Ascending aorta (tissue), 2 donors: ENCODE measurements around the gene CTNNA2. TPM values are rescaled to one million over a fixed set of nuclear protein-coding genes. Genes with fewer than 3 reads are reported as not detected.

Experiments
- DNase-seq, 2 donors: peaks; one replicate each; pipeline ENCODE4 v3.0.0-alpha.2; 2019; ENCODE audit warnings: low spot score in 2 of 2
- H3K27ac ChIP-seq, 2 donors: fragments of 200-600 bp; sonication (generic); one replicate each; pipeline ENCODE4 v1.5.1; 2016 to 2017; ENCODE audit warnings: mild to moderate bottlenecking in 1 of 2
- H3K27me3 ChIP-seq: fragments of 200-600 bp; sonication (generic); one replicate; pipeline ENCODE4 v1.5.1; 2017
- H3K36me3 ChIP-seq, 2 donors: fragments of 200-600 bp; sonication (generic); one replicate each; pipeline ENCODE4 v1.5.1; 2016
- H3K4me1 ChIP-seq, 2 donors: fragments of 200-600 bp; sonication (generic); one replicate each; pipeline ENCODE4 v1.5.1; 2016 to 2017; ENCODE audit warnings: mild to moderate bottlenecking in 1 of 2
- H3K4me3 ChIP-seq, 2 donors: fragments of 200-600 bp; sonication (generic); one replicate each; pipeline ENCODE4 v1.5.1; 2016 to 2017; ENCODE audit warnings: mild to moderate bottlenecking in 1 of 2
- H3K9me3 ChIP-seq, 2 donors: fragments of 200-600 bp; sonication (generic); one replicate each; pipeline ENCODE4 v1.5.1; 2016
- intact Hi-C: fragments of 100-400 bp; cut with DNase I; formaldehyde crosslinking; loops from one replicate; pipeline ENCODE4 v1.15.1; 2023
- total RNA-seq: library from RNA; depleted of rRNA; stranded (reverse); fragments of >200 nt; gene quantifications from one replicate; pipeline ENCODE4 v1.1.0, GENCODE V29; 2016
- TF ChIP-seq, protein P1 (sequence below), 3 experiments: fragments of 200-600 bp in 2 of 3; fragments of 450-650 bp in 1 of 3; sonication (generic) in 2 of 3; IDR thresholded peaks; one replicate each; pipeline ENCODE4 v1.5.1; 2016 to 2019; ENCODE audit warnings: antibody characterized with exemption in 3 of 3, mild to moderate bottlenecking in 1 of 3, moderate library complexity in 1 of 3

The CTNNA2 gene
- total RNA-seq, 1 donor from 2014 or later, result not detected

DNA sequence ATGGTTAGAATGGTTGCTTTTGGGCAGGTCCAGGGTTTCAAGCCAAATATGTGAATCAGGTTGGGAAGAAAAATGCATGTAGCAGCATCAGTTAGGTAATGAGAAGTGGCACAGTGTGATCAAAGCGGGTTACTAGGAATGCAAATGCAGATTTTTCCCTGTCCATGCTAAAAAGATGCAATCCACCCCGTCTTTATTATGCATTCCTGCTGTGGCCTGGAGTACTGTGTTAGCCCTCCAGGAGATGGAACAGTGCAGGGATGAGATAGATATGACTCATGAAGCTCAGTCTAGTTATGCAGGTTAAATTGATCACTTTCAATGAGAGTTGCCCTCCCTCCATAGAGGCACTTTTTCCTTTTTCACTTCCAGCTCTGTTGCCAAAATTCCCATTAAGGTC, 283.8 kb downstream of the CTNNA2 start:
- DNase-seq, result no peak
- Histone ChIP-seq H3K4me1 (no peaks in the 10 kb centered on the region), H3K4me3 (no peak overlapping the region), H3K27me3 (no peaks in the 10 kb centered on the region), H3K36me3 (no peaks in the 10 kb centered on the region), H3K27ac (no peak overlapping the region), H3K9me3 (no peaks in the 10 kb centered on the region)
- intact Hi-C loops, result no loop called here
- TF ChIP-seq, protein P1, sequence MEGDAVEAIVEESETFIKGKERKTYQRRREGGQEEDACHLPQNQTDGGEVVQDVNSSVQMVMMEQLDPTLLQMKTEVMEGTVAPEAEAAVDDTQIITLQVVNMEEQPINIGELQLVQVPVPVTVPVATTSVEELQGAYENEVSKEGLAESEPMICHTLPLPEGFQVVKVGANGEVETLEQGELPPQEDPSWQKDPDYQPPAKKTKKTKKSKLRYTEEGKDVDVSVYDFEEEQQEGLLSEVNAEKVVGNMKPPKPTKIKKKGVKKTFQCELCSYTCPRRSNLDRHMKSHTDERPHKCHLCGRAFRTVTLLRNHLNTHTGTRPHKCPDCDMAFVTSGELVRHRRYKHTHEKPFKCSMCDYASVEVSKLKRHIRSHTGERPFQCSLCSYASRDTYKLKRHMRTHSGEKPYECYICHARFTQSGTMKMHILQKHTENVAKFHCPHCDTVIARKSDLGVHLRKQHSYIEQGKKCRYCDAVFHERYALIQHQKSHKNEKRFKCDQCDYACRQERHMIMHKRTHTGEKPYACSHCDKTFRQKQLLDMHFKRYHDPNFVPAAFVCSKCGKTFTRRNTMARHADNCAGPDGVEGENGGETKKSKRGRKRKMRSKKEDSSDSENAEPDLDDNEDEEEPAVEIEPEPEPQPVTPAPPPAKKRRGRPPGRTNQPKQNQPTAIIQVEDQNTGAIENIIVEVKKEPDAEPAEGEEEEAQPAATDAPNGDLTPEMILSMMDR (IDR thresholded peaks at IDR 0.05), result no peak

DNA sequence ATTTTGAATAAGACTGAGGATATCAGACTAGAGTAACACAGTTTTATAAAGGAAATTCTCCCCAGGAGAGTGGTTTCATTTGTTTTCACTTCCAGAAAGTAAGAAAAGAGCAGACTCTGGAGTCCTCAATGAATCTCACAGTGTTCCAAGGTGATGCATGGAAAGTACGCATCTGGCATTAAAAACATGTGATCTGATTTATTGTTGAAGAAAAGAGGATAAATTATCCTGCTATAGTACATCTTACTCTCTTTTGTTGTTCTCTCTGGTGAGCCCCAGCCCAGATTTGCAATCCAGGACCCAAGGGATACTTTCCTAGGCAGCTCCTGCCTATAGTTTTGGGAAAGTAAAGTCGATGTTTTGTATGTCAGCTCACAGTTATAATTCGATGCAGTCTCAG, 285.9 kb downstream of the CTNNA2 start:
- no peak for DNase-seq
- Histone ChIP-seq H3K27ac (no peak overlapping the region), H3K27me3 (no peaks in the 10 kb centered on the region), H3K36me3 (no peaks in the 10 kb centered on the region), H3K9me3 (no peaks in the 10 kb centered on the region), H3K4me3 (no peak overlapping the region), H3K4me1 (no peaks in the 10 kb centered on the region)
- intact Hi-C loops, result no loop called here
- TF ChIP-seq, protein P1 (IDR thresholded peaks at IDR 0.05), result no peak

DNA sequence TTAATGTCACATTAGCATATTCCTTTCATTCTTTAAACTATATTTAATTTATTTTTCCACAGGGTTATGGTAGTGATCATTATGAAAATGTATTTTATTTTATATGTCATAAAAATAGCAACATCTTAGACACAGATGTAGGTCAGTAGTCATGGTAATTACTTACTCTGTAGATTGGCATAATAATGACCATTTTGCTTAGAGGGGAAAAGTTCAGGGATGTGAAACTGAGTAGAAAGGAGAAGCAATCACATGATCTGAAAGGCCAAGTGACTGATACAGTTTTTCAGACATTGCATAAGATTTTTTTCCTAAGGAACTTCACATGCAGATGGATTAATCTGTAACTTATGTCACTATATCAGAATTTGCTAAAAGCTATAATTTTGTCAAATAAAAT, 286.9 kb downstream of the CTNNA2 start:
- intact Hi-C loops, result no loop called here
- Histone ChIP-seq H3K27me3 (no peaks in the 10 kb centered on the region), H3K4me1 (no peaks in the 10 kb centered on the region), H3K27ac (no peak overlapping the region), H3K36me3 (no peaks in the 10 kb centered on the region), H3K4me3 (no peak overlapping the region), H3K9me3 (no peaks in the 10 kb centered on the region)
- no peak for DNase-seq
- TF ChIP-seq, protein P1 (IDR thresholded peaks at IDR 0.05), result no peak

DNA sequence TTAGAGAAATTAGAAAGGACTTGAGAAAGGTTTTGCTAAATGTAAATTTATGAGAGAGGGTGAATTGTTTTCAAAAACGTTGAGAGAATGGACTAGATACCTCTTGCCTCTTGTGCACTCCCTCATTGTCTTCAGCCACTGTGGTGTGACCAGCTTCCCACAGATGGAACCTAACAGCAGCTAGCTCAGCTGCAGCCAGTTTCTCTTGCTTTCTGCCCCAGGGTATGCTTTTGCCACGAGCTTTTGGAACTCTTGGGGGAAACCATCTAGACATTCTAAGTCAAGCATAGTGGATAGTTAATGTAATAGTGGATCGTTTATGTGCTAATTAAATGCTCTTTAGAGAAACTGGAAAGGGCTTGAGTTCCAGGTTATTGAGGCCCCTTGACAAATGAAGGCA, 288.2 kb downstream of the CTNNA2 start:
- H3K36me3 ChIP-seq, result no peaks in the 10 kb centered on the region
- H3K4me1 ChIP-seq, result no peaks in the 10 kb centered on the region
- TF ChIP-seq, protein P1 (IDR thresholded peaks at IDR 0.05), result no peak
- H3K27ac ChIP-seq, result no peak overlapping the region
- intact Hi-C loops, result no loop called here
- H3K27me3 ChIP-seq, result no peaks in the 10 kb centered on the region
- no peaks in the 10 kb centered on the region for H3K9me3 ChIP-seq
- no peak for DNase-seq
- no peak overlapping the region for H3K4me3 ChIP-seq

DNA sequence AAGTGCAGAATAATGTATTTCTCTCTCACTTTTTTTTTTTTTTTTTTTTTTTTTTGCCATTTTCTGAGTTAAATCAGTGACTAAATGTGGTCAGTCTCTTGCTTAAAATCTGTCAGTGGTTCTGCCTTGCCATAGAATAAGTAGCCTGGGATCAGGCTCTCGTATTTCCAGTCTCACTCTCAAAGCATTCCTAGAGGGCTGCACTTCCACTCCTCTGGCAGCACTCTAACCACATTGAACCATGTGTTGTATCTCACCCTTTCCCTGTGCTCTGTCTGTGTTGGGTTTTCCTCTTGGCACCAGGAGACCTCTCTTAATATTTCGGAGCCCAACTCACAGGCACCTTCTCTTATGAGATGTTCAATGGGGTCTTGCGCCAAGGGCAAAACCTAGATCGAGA, 304.4 kb downstream of the CTNNA2 start:
- Histone ChIP-seq H3K4me3 (no peak overlapping the region), H3K9me3 (no peaks in the 10 kb centered on the region), H3K27ac (no peak overlapping the region), H3K27me3 (no peaks in the 10 kb centered on the region), H3K36me3 (no peaks in the 10 kb centered on the region), H3K4me1 (no peaks in the 10 kb centered on the region)
- TF ChIP-seq, protein P1 (IDR thresholded peaks at IDR 0.05), result no peak
- no peak for DNase-seq
- intact Hi-C loops, result no loop called here

DNA sequence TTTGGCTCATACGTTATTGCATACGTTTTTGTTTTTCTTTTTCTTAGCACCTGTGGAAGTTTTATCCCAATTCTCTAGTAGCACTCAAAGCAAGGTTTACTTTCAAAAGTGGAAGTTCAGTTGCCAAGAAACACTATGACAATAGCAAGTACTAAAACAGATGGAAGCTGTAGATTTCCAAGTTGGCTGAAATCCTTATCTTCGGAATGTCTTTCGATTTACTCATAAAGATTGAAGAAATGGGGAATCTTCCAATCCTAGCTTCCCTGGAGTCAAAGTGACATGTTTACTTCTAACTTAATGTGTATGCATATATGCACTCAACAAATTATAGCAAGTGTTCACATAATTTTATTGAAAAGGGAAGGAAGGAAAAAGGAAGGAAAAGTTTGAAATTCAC, 307.4 kb downstream of the CTNNA2 start:
- H3K27me3 ChIP-seq, result no peaks in the 10 kb centered on the region
- intact Hi-C loops, result no loop called here
- H3K9me3 ChIP-seq, result no peaks in the 10 kb centered on the region
- DNase-seq, result no peak
- no peak overlapping the region for H3K27ac ChIP-seq
- H3K4me1 ChIP-seq, result no peaks in the 10 kb centered on the region
- TF ChIP-seq, protein P1 (IDR thresholded peaks at IDR 0.05), result no peak
- no peaks in the 10 kb centered on the region for H3K36me3 ChIP-seq
- H3K4me3 ChIP-seq, result no peak overlapping the region
